Omental fat pad (tissue), 4 donors: ENCODE results near the gene CEP295NL. TPM values are rescaled to one million over a fixed set of nuclear protein-coding genes. Genes with fewer than 3 reads are reported as not detected.
"Not testable (repeated sequence)": the region's sequence is repeated elsewhere in the genome, so short reads cannot be mapped to it uniquely, and the experiment has no call there.

Source experiments
- ATAC-seq: fragments of 150-250 bp; one replicate; pipeline ENCODE4 v1.9.1; 2016; ENCODE audit warnings: mild to moderate bottlenecking, moderate library complexity; ENCODE audit not compliant: low FRiP score
- DNase-seq: peaks from one replicate; pipeline ENCODE4 v3.0.0-alpha.2; 2019; ENCODE audit warnings: low spot score
- CTCF ChIP-seq, 3 donors: fragments of 450-650 bp; IDR thresholded peaks; one replicate each; pipeline ENCODE4 v1.5.1; 2016 to 2017; ENCODE audit warnings: antibody characterized with exemption in 3 of 3, mild to moderate bottlenecking in 3 of 3, moderate library complexity in 2 of 3
- total RNA-seq, 4 donors: library from RNA; depleted of rRNA; stranded (reverse); fragments of >200 nt; gene quantifications; one replicate each; pipeline ENCODE4 v1.1.0, GENCODE V29; 2016

Gene CEP295NL
- total RNA-seq, 4 donors from 2014 or later, result 2.7 to 11.8 (median 5.5) TPM

DNA sequence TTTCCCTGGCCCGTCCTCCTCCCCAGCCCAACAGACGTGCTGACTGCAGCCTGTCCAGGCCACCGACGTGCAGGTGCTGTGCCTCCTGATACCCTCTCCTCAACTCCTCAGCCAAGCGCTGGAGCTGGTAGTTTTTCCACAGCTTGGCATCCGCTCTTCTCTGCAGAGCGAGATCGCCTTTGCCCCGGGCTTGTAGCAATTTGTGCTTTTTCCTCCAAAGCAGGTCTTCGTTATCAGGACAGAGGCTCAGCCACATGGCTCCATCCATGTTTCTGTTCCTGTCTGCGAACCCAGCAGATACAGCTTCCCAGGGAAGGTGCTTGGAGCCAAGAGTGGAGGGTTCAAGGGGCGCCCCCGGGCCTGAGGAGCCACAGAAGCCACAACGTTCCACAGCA lies 10.9 kb downstream of the CEP295NL start:
- no peak for DNase-seq
- TF ChIP-seq CTCF (IDR thresholded peaks at IDR 0.05), result no peak
- no peak for ATAC-seq

- DNase-seq (no peak), ATAC-seq (no peak)
- no peak for TF ChIP-seq CTCF (IDR thresholded peaks at IDR 0.05)
Measured at GRCh38 chr17:78891406-78892061, 11.5 kb downstream of the CEP295NL start.

- no peak for ATAC-seq
- DNase-seq, result no peak
Measured at GRCh38 chr17:78890498-78890897, 12.5 kb downstream of the CEP295NL start.

GRCh38 chr17:78890096-78890495 lies 12.9 kb downstream of the CEP295NL start:
- DNase-seq, ATAC-seq: not testable (repeated sequence)

More at GRCh38 chr17:78890498-78890897, 12.5 kb downstream of the CEP295NL start:
- no peak for TF ChIP-seq CTCF (IDR thresholded peaks at IDR 0.05)

- no peak for TF ChIP-seq CTCF (IDR thresholded peaks at IDR 0.05)
Measured at GRCh38 chr17:78889531-78889930, 13.5 kb downstream of the CEP295NL start.

GRCh38 chr17:78888941-78889518 lies 14.0 kb downstream of the CEP295NL start:
- no peak for TF ChIP-seq CTCF (IDR thresholded peaks at IDR 0.05)
- DNase-seq (no peak), ATAC-seq (no peak)

More at GRCh38 chr17:78889531-78889930, 13.5 kb downstream of the CEP295NL start:
- ATAC-seq (no peak), DNase-seq (no peak)

DNA sequence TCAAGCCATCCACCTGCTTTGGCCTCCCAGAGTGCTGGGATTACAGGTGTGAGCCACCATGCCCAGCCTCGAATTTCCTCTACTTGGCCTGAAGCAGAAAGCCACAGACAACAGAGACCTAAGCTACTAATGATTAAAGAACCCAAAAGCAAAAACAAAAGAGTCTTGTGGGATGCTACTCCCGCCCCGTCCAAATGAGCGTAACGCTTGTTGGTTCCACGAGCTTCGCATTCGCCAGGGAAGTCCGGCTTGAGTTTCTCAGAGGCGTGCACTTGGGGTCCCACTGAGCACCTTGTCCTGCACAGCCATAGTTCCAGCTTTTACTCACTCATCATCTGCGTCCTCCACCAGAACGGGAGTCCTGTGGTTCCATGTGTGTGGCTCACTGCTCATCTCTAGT lies 16.0 kb downstream of the CEP295NL start:
- no peak for TF ChIP-seq CTCF (IDR thresholded peaks at IDR 0.05)
- no peak for ATAC-seq

More for the DNA sequence above, 16.0 kb downstream of the CEP295NL start:
- no peak for DNase-seq
